Testis (tissue), 2 donors: ENCODE results near the gene MYOG.

Experiments
- CTCF ChIP-seq, 3 experiments: fragments of 450-650 bp in 2 of 3; fragments of 200-600 bp in 1 of 3; sonication (generic) in 1 of 3; IDR thresholded peaks; one replicate each; pipeline ENCODE4 v1.5.1; 2016 to 2019; ENCODE audit warnings: antibody characterized with exemption in 3 of 3, mild to moderate bottlenecking in 2 of 3, moderate library complexity in 1 of 3
- POLR2A ChIP-seq: fragments of 450-650 bp; IDR thresholded peaks from one replicate; pipeline ENCODE4 v1.6.1; 2017; ENCODE audit warnings: antibody characterized with exemption, mild to moderate bottlenecking, moderate library complexity

- no peak for TF ChIP-seq CTCF (IDR thresholded peaks at IDR 0.05)
- no peak for TF ChIP-seq POLR2A
These were observed 11.2 kb downstream of the MYOG start for GRCh38 chr1:203074610-203075009.
